NCI-H1105 (cell line): Measurements from ENCODE around the gene IQCK.

Source experiments
- DNase-seq: peaks from one replicate; lab custom pipeline; 2025; lab: John Stamatoyannopoulos, UW

Gene IQCK

GRCh38 chr16:19860166-19861041 is 142.3 kb downstream of the IQCK start:
- DNase-seq: no peak

- DNase-seq: no peak
These were observed 143.1 kb downstream of the IQCK start for GRCh38 chr16:19861133-19861532.

- no peak for DNase-seq
These were observed 143.8 kb downstream of the IQCK start for GRCh38 chr16:19861811-19862327.

DNA sequence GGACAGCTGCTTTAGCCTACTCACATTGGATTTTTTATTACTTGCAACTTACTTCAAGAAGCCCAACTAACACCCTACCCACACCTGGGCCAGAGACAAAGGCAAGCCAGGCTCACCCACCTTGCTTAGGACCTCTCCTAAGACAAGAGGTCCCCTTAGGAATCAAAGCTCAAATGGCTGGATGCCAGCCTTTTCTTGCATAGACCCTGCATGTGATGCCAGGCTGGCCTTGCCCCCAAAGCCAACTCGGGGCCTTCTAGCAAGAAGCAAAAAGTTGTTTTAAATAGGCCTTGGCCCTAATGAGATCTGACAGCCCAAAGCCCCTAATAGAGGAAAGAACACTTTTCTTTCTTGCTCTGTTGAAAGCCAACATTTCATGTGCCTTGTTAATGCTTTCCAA is 145.9 kb downstream of the IQCK start:
- no peak for DNase-seq

GRCh38 chr16:19864566-19864965 is 146.5 kb downstream of the IQCK start:
- no peak for DNase-seq

DNA sequence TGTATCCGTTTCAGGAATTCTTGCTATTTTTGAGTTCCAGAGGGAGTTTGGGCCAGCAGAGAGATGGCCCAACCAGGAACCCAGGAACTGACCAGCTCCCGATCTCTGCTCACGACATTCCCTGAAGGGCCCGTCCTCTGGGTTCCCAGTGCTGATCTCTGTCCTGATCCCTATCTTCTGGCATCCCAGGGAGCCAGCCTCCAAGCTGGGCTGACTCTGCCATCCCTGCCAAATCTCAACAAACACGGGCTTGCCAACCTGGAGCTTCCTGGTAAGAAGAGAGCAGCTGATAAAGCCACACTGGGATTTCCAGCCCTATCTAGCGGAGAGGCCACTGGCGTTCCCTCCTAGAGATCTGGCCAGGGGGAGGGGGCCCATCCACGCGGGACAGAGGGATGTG is 150.3 kb downstream of the IQCK start:
- no peak for DNase-seq

GRCh38 chr16:19871721-19872120 is 153.7 kb downstream of the IQCK start:
- DNase-seq: no peak

- no peak for DNase-seq
These were observed 154.2 kb downstream of the IQCK start for GRCh38 chr16:19872179-19872863.

DNA sequence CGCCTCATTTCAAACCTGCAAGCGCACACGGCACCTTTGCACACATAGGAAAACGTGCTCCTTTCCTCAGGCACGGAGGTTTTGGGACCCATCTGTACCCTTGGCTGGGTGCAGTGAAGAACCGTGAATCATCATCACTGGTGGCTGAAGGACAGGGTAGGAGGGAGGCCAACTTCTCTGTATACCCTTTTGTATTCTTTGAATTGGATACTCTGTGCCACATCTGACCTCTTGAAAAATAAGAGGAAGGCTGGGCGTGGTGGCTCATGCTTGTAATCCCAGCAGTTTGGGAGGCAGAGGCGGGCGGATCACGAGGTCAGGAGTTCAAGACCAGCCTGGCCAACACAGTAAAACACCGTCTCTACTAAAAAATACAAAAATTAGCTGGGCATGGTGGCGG is 154.9 kb downstream of the IQCK start:
- no peak for DNase-seq

DNA sequence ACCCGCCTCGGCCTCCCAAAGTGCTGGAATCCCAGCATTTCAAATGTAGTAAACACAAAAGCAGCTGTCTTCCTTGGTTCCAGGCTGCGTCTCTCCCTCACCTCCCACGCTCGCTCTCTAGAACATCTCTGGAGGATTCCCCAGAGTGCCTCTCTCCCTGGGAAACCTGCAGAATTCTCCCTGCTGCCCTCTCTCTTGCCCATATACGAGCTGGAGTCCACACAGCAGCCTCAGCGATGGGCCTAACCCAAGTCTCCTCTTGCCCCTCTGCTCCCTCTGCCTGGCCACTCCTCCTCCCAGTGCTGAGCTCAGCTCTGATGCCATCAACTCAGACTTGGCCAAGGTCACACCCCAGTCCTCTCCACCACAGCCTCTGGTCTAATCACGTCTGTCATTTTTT is 156.0 kb downstream of the IQCK start:
- no peak for DNase-seq

DNA sequence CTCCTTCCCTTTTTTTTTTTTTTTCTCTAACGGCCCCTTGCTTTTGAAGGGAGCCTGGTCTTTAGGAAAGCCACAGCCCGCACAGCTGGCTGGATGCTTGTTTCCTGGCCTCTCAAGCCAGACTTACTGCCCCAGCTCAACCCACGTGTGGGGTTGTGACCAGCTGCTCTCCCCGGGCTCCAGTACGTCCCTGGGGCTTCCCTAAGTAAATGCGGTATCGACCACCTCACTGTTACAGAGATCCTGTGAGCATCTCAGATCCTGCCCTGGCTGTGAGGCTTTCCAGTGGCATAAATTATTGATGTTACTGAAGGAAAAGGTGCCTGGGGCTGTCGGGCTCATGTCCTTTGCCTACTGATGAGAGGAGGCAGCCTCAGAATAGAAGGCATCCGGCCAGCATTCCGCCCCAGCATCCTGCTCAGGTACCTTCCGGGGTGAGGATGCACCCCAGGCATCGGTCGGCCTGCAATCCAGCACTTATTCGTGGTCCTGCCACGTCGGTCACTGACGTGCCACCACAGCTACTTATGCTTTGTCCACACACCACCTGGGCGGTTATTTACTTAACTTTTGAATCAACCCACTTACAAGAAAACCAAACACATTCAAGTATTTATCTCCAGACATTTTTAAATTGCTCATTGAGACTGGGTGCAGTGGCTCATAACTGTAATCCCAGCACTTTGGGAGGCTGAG is 156.9 kb downstream of the IQCK start:
- DNase-seq: no peak

DNA sequence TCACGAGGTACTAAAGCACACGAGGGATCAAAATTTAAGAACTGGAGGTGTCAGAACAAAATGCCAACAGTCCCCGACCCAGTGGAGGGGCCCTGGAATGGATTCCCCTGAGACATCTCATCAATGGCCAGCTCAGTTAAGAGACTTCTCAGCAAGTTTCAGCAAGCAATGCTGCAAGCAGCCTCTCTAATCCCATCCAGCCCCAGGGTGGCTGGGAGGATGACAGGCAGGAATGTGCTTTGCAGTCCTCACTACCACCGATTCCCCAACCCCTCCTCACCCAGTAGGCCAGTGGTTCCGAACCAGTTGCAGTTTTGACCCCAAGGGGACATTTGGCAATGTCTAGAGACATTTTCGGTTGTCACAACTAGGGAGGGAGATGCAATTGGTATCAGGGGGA is 157.8 kb downstream of the IQCK start:
- no peak for DNase-seq

GRCh38 chr16:19876501-19877059 is 158.5 kb downstream of the IQCK start:
- DNase-seq: no peak

GRCh38 chr16:19878757-19879156 is 160.7 kb downstream of the IQCK start:
- no peak for DNase-seq

DNA sequence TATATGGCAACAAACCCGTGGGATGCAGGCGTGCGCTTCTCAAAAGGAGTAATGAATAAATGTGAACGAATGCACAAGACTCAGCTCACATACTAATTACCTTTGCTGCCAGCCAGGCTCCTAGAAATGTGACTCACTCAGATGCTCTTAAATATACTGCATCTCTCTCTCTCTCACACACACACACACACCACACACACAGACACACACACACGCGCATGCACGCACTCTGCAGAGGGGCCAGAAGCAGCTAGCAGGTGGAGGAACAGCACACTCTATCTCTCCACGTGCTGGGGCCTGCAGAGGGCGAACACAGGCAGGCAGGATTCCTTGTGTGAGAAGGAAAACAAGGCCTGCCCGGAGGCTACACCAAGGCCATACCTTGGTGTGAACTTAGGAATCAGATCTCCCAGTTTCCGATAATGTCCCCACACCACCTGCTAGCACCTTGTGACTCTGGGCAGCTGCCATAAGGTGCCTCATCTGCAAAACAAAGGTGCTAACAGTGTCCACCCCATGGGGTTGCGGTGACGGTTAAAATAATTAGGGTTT is 161.2 kb downstream of the IQCK start:
- peak; percentile 27 for DNase-seq

GRCh38 chr16:19881028-19881427 is 163.0 kb downstream of the IQCK start:
- no peak for DNase-seq

GRCh38 chr16:19881783-19882182 is 163.7 kb downstream of the IQCK start:
- DNase-seq: no peak

GRCh38 chr16:19882186-19882585 is 164.1 kb downstream of the IQCK start:
- DNase-seq: no peak

GRCh38 chr16:19882646-19883045 is 164.6 kb downstream of the IQCK start:
- no peak for DNase-seq

GRCh38 chr16:19883296-19883965 is 165.4 kb downstream of the IQCK start:
- peak; percentile 7 for DNase-seq

DNA sequence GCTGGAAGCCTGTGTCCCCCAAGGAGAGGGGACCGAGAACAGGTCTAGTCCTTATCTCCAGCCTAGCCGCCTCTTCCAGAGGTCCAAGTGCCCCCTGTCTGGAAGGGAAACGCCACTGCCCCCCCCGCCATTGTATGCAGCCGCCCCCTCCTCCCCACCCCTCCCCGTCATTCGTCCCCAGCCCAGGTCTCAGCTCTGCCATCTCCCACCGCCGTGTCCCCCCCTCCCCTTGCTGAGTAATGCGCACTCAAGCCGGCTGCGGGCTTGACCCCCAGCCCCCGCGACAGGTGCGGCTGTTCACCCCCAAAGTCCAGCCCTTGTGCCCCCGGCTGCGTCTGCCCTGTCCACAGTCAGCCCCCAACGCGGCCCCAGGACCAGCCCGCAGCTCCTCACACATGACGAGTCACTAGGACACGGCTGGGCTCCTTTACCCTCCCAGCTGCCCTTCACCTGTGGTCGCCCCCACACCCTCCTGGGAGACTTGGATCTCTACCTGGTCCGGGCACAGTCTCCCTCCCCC is 166.0 kb downstream of the IQCK start:
- no peak for DNase-seq
